GM12878 (cell line): ENCODE results near the gene SNAI3. TPM values are rescaled to one million over a fixed set of nuclear protein-coding genes. Genes with fewer than 3 reads are reported as not detected.

Experiments used
- ATAC-seq: fragments of 200-7000 bp; cut with Tn5 transposase; 3 replicates; pipeline ENCODE4 v1.9.1; 2020; ENCODE audit warnings: mild to moderate bottlenecking, moderate library complexity
- BruUV-seq: library from RNA; stranded (reverse); fragments of 400-500 nt; replicated peaks from 2 replicates; lab custom pipeline; 2021; lab: Mats Ljungman, UMichigan
- CTCF ChIA-PET: fragments of 300-600 bp; sonication (Branson Sonifier 250); formaldehyde crosslinking; extraction: SDS; loops from one replicate; lab custom pipeline; 2021; ENCODE audit warnings: inconsistent platforms; lab: Yijun Ruan, JAX
- POLR2A ChIA-PET: fragments of 350-600 bp; formaldehyde crosslinking; extraction: SDS; loops from one replicate; lab custom pipeline; 2021; ENCODE audit warnings: inconsistent platforms; lab: Charles Lee
- RAD21 ChIA-PET: fragments of 300-600 bp; sonication (Branson Sonifier 250); formaldehyde crosslinking; loops from one replicate; lab custom pipeline; 2023; ENCODE audit warnings: antibody characterized with exemption; ENCODE audit not compliant: unreplicated experiment; lab: Charles Lee
- SMC1A ChIA-PET: fragments of 300-600 bp; sonication (Branson Sonifier 250); formaldehyde crosslinking; loops from one replicate; lab custom pipeline; 2023; ENCODE audit not compliant: unreplicated experiment, uncharacterized antibody; lab: Charles Lee
- DNase-seq: peaks from one replicate; pipeline ENCODE4 v3.0.0-alpha.2; 2011; ENCODE audit warnings: low read depth, low spot score
- FAIRE-seq: peaks from 3 replicates; lab custom pipeline; 2011; peaks lifted over from hg19 to GRCh38; lab: Jason Lieb, UNC
- H2AFZ ChIP-seq: 2 replicates; pipeline ENCODE4 v1.6.0; 2011; ENCODE audit warnings: low read depth, low read length, control low read depth; ENCODE audit not compliant: control insufficient read depth
- H3K27ac ChIP-seq: 2 replicates; pipeline ENCODE4 v1.5.1; 2011; ENCODE audit warnings: control low read depth; ENCODE audit not compliant: control insufficient read depth, insufficient read depth
- H3K27me3 ChIP-seq, 2 experiments: replicated peaks in 1 of 2; 2 replicates each; pipeline versions ENCODE4 v1.6.0 to v1.6.1; 2011; ENCODE audit warnings: low read length in 1 of 2; ENCODE audit not compliant: control insufficient read depth in 2 of 2, insufficient read depth in 2 of 2
- H3K36me3 ChIP-seq, 2 experiments: 2 replicates each; pipeline ENCODE4 v1.5.1; 2011; ENCODE audit warnings: low read length in 1 of 2; ENCODE audit not compliant: control insufficient read depth in 2 of 2, insufficient read depth in 2 of 2
- H3K4me1 ChIP-seq: 2 replicates; pipeline ENCODE4 v1.6.1; 2011; ENCODE audit warnings: mild to moderate bottlenecking, low read length, moderate library complexity, mixed read lengths; ENCODE audit not compliant: control insufficient read depth, insufficient read depth
- H3K4me2 ChIP-seq: 2 replicates; pipeline ENCODE4 v1.6.0; 2011; ENCODE audit warnings: control low read depth; ENCODE audit not compliant: control insufficient read depth, insufficient read depth
- H3K4me3 ChIP-seq: fragments of 200-600 bp; sonication (generic); 2 replicates; pipeline ENCODE4 v1.5.1; 2016
- H3K79me2 ChIP-seq: 2 replicates; pipeline ENCODE4 v1.6.0; 2011; ENCODE audit warnings: low read length; ENCODE audit not compliant: control insufficient read depth, insufficient read depth
- H3K9ac ChIP-seq: 2 replicates; pipeline ENCODE4 v1.8.0; 2011; ENCODE audit warnings: low read length, control low read depth, mixed read lengths; ENCODE audit not compliant: control insufficient read depth, insufficient read depth
- H3K9me3 ChIP-seq: replicated peaks from 3 replicates; pipeline ENCODE4 v1.5.1; 2011; ENCODE audit warnings: mild to moderate bottlenecking, low read length; ENCODE audit not compliant: control insufficient read depth, insufficient read depth
- H4K20me1 ChIP-seq: 2 replicates; pipeline ENCODE4 v1.6.0; 2011; ENCODE audit not compliant: control insufficient read depth, insufficient read depth
- CEBPB ChIP-seq, 2 experiments: fragments of 150-350 bp in 1 of 2; IDR thresholded peaks; 2 replicates each; pipeline ENCODE4 v1.6.1; 2012 to 2014; ENCODE audit warnings: low read depth in 2 of 2, low read length in 2 of 2, borderline replicate concordance in 1 of 2, inconsistent platforms in 1 of 2
- EED ChIP-seq: sonication (generic); IDR thresholded peaks from 2 replicates; pipeline ENCODE4 v1.6.1; 2016; ENCODE audit warnings: antibody characterized with exemption, low read depth
- HCFC1 ChIP-seq: fragments of 150-350 bp; IDR thresholded peaks from 2 replicates; pipeline ENCODE4 v1.6.1; 2014; ENCODE audit warnings: low read length
- IRF4 ChIP-seq: IDR thresholded peaks from 2 replicates; pipeline ENCODE4 v1.6.1; 2011; ENCODE audit warnings: low read depth, low read length
- NBN ChIP-seq: fragments of 450-650 bp; IDR thresholded peaks from 2 replicates; pipeline ENCODE4 v1.6.1; 2016
- POLR2AphosphoS2 ChIP-seq: IDR thresholded peaks from 2 replicates; pipeline ENCODE4 v1.6.1; 2011; ENCODE audit warnings: low read depth, mild to moderate bottlenecking, low read length, improper control_type of control experiment, moderate library complexity
- POLR2AphosphoS5 ChIP-seq: IDR thresholded peaks from 2 replicates; pipeline ENCODE4 v1.6.1; 2011; ENCODE audit warnings: mild to moderate bottlenecking, low read length, inconsistent platforms
- SPI1 ChIP-seq: IDR thresholded peaks from 2 replicates; pipeline ENCODE4 v1.6.1; 2011; ENCODE audit warnings: low read depth, mild to moderate bottlenecking, low read length, moderate library complexity, borderline replicate concordance; ENCODE audit not compliant: insufficient read depth
- STAT3 ChIP-seq: IDR thresholded peaks from 2 replicates; pipeline ENCODE4 v1.6.1; 2011; ENCODE audit warnings: low read depth, low read length, improper control_type of control experiment
- TARDBP ChIP-seq: IDR thresholded peaks from 2 replicates; pipeline ENCODE4 v1.6.1; 2016; ENCODE audit warnings: borderline replicate concordance
- ZNF217 ChIP-seq: fragments of 450-650 bp; IDR thresholded peaks from 2 replicates; pipeline ENCODE4 v1.6.1; 2017; ENCODE audit warnings: antibody characterized with exemption, mild to moderate bottlenecking
- WGBS: methylation state at CpG from one replicate; pipeline ENCODE4 v1.1.6; 2016; ENCODE audit warnings: low lambda C conversion rate; ENCODE audit not compliant: insufficient replicate concordance, insufficient coverage; ENCODE audit errors: missing lambda C conversion rate; 5-methylcytosine and 5-hydroxymethylcytosine counted together
- in situ Hi-C: fragments of 300-500 bp; cut with MboI; formaldehyde crosslinking; loops from 9 replicates; pipeline ENCODE4 v1.14.3; 2018; ENCODE audit warnings: mixed read lengths
- intact Hi-C: fragments of 100-400 bp; cut with micrococcal nuclease; formaldehyde crosslinking; loops from one replicate; pipeline ENCODE4 v1.14.2; 2022; ENCODE audit not compliant: unreplicated experiment
- polyA plus RNA-seq, 11 experiments: library from polyadenylated mRNA; depleted of rRNA in 4 of 11; unstranded in 6 of 11; stranded (reverse) in 5 of 11; fragments of >200 nt; fragmentation: Nextera tagmentation in 4 of 11; fragmentation: Illumina TruSeq in 1 of 11; extraction: Ambion mirVana in 4 of 11; extraction: Trizol in 1 of 11; gene quantifications; 1 replicate in 1 of 11; 2 replicates in 10 of 11; pipeline versions ENCODE4 v1.2.1 to v1.2.3, GENCODE V29; 2011 to 2016; ENCODE audit warnings: inconsistent platforms in 2 of 11, missing spikeins in 2 of 11, low read depth in 1 of 11
- total RNA-seq, 4 experiments: library from RNA; depleted of rRNA in 3 of 4; stranded (reverse); fragments of >200 nt in 3 of 4; fragmentation: Illumina TruSeq in 1 of 4; extraction: Trizol in 1 of 4; gene quantifications; 2 replicates each; pipeline versions ENCODE4 v1.2.1 to v1.2.3, GENCODE V29; 2013 to 2021
- TF ChIP-seq, protein P1 (sequence below): fragments of 450-650 bp; IDR thresholded peaks from 2 replicates; pipeline ENCODE4 v1.6.1; 2017; ENCODE audit warnings: low read depth, mild to moderate bottlenecking, moderate library complexity
- TF ChIP-seq, protein P2 (sequence below): IDR thresholded peaks from 2 replicates; pipeline ENCODE4 v1.6.1; 2011; ENCODE audit warnings: low read depth, mild to moderate bottlenecking, low read length, moderate library complexity, borderline replicate concordance; ENCODE audit errors: extremely low read depth
- TF ChIP-seq, protein P3 (sequence below): fragments of 450-650 bp; IDR thresholded peaks from 2 replicates; pipeline ENCODE4 v1.6.1; 2018; ENCODE audit warnings: borderline replicate concordance, mild to moderate bottlenecking; ENCODE audit not compliant: partially characterized antibody
- TF ChIP-seq, protein P4 (sequence below): fragments of 450-650 bp; IDR thresholded peaks from 2 replicates; pipeline ENCODE4 v1.6.1; 2018; ENCODE audit warnings: mild to moderate bottlenecking, low read depth, moderate library complexity; ENCODE audit not compliant: partially characterized antibody

Gene SNAI3
- total and polyA plus RNA-seq, 10 of the 15 experiments (the other 5 are each of a cell fraction or from before 2014, with no cell fraction given) = 0.21 to 7.4 (median 3.0) TPM

DNA sequence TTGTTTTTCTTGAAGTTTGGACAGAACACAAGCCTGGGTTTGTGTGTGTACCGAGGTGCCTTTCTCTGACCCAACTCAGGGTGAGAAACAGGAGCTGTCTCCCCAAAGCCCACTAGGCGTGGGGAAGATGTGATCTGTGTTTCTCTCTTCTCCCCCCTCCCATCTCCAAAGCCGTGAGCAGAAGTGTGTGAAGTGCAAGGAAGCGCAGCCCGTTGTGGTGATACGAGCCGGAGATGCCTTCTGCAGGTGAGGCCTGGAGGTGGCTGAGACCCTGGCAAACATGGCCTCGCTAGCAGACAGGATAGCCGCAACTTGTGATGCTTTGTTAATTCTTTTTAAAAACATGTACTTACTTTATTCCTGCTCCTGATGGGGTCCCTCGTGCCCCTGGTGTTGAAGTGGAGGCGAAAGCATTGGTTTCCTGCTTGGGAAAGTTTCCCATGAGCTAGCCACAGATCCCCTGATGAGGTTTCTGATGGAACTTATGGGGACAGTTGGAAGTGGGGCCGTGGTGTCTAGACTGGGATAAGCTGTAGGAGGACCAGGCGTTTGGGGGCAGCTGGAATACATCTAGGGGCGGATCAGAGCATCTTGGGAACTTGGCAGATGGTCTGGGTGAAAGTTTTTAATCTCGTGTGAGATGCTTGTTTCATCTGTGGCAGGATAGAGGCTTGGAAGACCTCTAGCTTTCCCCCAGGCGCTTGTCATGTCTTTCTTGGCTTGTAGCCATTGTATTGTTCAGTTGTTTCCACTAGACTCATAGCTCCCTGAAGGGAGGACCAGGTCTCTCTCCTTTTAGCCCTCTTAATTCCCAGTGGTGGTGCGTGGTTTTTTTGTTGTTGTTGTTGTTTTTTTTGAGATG is 20.9 kb upstream of the SNAI3 start:
- Histone ChIP-seq H2AFZ (peak overlapping the region; percentile 3; the same call in 1 of the 2 replicates), H3K79me2 (peaks cover 41% of the 10 kb centered on the region), H3K27me3 (no peaks in the 10 kb centered on the region), H3K9me3 (no peaks in the 10 kb centered on the region), H3K4me1 (peaks cover 31% of the 10 kb centered on the region), H3K27ac (peak overlapping the region; percentile 20; the same call in 1 of the 2 replicates), H4K20me1 (no peaks in the 10 kb centered on the region), H3K9ac (peak overlapping the region; percentile 76), H3K36me3 (no peaks in the 10 kb centered on the region; a peak in 2 of 4 replicates), H3K4me2 (peak overlapping the region; percentile 72), H3K4me3 (peak overlapping the region; percentile 73)
- CTCF ChIA-PET = interaction anchor here (0.7 to 1.9 kb wide), 5 partner anchors 26 to 150 kb away, joined by 3 to 13 read pairs (median 4); partner anchors contain the start of genes APRT and TRAPPC2L
- 19% methylated on average over 17 of the region's 17 CpGs for WGBS
- intact Hi-C loops = loop anchor here (2.0 kb wide), 1 partner anchor 56 kb away; the partner anchor contains the start of gene CYBA
- RAD21 ChIA-PET = interaction anchor here (1.1 to 1.3 kb wide), 2 partner anchors 30 to 44 kb away, joined by 3 to 4 read pairs; partner anchors contain the start of gene MVD
- DNase-seq (no peak), ATAC-seq (no peak), FAIRE-seq (no peak)
- BruUV-seq = no TSS peak
- SMC1A ChIA-PET = interaction anchor here (1.1 to 1.2 kb wide), 3 partner anchors 22 to 74 kb away, joined by 3 to 5 read pairs (median 5); no protein-coding TSS in a partner anchor
- in situ Hi-C loops = no loop called here
- POLR2A ChIA-PET = interaction anchor here (1.0 kb wide), 1 partner anchor 8 kb away, joined by 3 read pairs; no protein-coding TSS in a partner anchor
- TF ChIP-seq, protein P1, sequence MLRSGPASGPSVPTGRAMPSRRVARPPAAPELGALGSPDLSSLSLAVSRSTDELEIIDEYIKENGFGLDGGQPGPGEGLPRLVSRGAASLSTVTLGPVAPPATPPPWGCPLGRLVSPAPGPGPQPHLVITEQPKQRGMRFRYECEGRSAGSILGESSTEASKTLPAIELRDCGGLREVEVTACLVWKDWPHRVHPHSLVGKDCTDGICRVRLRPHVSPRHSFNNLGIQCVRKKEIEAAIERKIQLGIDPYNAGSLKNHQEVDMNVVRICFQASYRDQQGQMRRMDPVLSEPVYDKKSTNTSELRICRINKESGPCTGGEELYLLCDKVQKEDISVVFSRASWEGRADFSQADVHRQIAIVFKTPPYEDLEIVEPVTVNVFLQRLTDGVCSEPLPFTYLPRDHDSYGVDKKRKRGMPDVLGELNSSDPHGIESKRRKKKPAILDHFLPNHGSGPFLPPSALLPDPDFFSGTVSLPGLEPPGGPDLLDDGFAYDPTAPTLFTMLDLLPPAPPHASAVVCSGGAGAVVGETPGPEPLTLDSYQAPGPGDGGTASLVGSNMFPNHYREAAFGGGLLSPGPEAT = no peak
- no peak for TF ChIP-seq TARDBP
- TF ChIP-seq CEBPB (IDR thresholded peaks at IDR 0.05; ENCODE audit: borderline replicate concordance in 1 of 2, low read depth in 2 of 2, low read length in 2 of 2) = no peak
- TF ChIP-seq EED = no peak
- TF ChIP-seq, protein P2, sequence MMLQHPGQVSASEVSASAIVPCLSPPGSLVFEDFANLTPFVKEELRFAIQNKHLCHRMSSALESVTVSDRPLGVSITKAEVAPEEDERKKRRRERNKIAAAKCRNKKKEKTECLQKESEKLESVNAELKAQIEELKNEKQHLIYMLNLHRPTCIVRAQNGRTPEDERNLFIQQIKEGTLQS = no peak
- TF ChIP-seq ZNF217 = no peak
- TF ChIP-seq, protein P3, sequence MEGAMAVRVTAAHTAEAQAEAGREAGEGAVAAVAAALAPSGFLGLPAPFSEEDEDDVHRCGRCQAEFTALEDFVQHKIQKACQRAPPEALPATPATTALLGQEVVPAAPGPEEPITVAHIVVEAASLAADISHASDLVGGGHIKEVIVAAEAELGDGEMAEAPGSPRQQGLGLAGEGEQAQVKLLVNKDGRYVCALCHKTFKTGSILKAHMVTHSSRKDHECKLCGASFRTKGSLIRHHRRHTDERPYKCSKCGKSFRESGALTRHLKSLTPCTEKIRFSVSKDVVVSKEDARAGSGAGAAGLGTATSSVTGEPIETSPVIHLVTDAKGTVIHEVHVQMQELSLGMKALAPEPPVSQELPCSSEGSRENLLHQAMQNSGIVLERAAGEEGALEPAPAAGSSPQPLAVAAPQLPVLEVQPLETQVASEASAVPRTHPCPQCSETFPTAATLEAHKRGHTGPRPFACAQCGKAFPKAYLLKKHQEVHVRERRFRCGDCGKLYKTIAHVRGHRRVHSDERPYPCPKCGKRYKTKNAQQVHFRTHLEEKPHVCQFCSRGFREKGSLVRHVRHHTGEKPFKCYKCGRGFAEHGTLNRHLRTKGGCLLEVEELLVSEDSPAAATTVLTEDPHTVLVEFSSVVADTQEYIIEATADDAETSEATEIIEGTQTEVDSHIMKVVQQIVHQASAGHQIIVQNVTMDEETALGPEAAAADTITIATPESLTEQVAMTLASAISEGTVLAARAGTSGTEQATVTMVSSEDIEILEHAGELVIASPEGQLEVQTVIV = no peak
- TF ChIP-seq HCFC1 = no peak
- TF ChIP-seq STAT3 = no peak
- TF ChIP-seq IRF4 = no peak
- TF ChIP-seq POLR2AphosphoS2 = no peak
- no peak for TF ChIP-seq POLR2AphosphoS5
- TF ChIP-seq SPI1 = no peak
- TF ChIP-seq, protein P4, sequence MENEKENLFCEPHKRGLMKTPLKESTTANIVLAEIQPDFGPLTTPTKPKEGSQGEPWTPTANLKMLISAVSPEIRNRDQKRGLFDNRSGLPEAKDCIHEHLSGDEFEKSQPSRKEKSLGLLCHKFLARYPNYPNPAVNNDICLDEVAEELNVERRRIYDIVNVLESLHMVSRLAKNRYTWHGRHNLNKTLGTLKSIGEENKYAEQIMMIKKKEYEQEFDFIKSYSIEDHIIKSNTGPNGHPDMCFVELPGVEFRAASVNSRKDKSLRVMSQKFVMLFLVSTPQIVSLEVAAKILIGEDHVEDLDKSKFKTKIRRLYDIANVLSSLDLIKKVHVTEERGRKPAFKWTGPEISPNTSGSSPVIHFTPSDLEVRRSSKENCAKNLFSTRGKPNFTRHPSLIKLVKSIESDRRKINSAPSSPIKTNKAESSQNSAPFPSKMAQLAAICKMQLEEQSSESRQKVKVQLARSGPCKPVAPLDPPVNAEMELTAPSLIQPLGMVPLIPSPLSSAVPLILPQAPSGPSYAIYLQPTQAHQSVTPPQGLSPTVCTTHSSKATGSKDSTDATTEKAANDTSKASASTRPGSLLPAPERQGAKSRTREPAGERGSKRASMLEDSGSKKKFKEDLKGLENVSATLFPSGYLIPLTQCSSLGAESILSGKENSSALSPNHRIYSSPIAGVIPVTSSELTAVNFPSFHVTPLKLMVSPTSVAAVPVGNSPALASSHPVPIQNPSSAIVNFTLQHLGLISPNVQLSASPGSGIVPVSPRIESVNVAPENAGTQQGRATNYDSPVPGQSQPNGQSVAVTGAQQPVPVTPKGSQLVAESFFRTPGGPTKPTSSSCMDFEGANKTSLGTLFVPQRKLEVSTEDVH = no peak
- TF ChIP-seq NBN = no peak
